Germinal center (tissue), 1 donor: ENCODE measurements around the gene ZNF536.
"Not testable (repeated sequence)": the region's sequence is repeated elsewhere in the genome, so short reads cannot be mapped to it uniquely, and the experiment has no call there.

Experiments used
- DNase-seq: peaks from one replicate; pipeline ENCODE4 v3.0.0; 2012; ENCODE audit warnings: mixed read lengths, low spot score

Gene ZNF536

GRCh38 chr19:30482956-30483355 is 110.8 kb downstream of the ZNF536 start:
- no peak for DNase-seq

- not testable (repeated sequence) for DNase-seq
Observed at GRCh38 chr19:30486250-30486649, 114.1 kb downstream of the ZNF536 start.

- DNase-seq: no peak
Observed at GRCh38 chr19:30487178-30487577, 115.0 kb downstream of the ZNF536 start.

- DNase-seq: no peak
Observed at GRCh38 chr19:30488191-30488590, 116.0 kb downstream of the ZNF536 start.

- no peak for DNase-seq
Observed at GRCh38 chr19:30490760-30491159, 118.6 kb downstream of the ZNF536 start.

- no peak for DNase-seq
Observed at GRCh38 chr19:30492586-30493270, 120.5 kb downstream of the ZNF536 start.

- no peak for DNase-seq
Observed at GRCh38 chr19:30497034-30497433, 124.8 kb downstream of the ZNF536 start.

- not testable (repeated sequence) for DNase-seq
Observed at GRCh38 chr19:30498085-30498484, 125.9 kb downstream of the ZNF536 start.

GRCh38 chr19:30498707-30499106 is 126.5 kb downstream of the ZNF536 start:
- no peak for DNase-seq

GRCh38 chr19:30504272-30504671 is 132.1 kb downstream of the ZNF536 start:
- no peak for DNase-seq

- no peak for DNase-seq
Observed at GRCh38 chr19:30512176-30513081, 140.2 kb downstream of the ZNF536 start.

GRCh38 chr19:30513082-30513411 is 140.9 kb downstream of the ZNF536 start:
- DNase-seq: no peak

GRCh38 chr19:30516111-30516510 is 143.9 kb downstream of the ZNF536 start:
- DNase-seq: no peak

GRCh38 chr19:30516531-30516930 is 144.3 kb downstream of the ZNF536 start:
- DNase-seq: no peak

- no peak for DNase-seq
Observed at GRCh38 chr19:30518965-30519606, 146.9 kb downstream of the ZNF536 start.

- DNase-seq: no peak
Observed at GRCh38 chr19:30519607-30520205, 147.5 kb downstream of the ZNF536 start.

- DNase-seq: no peak
Observed at GRCh38 chr19:30520735-30521479, 148.7 kb downstream of the ZNF536 start.

- DNase-seq: no peak
Observed at GRCh38 chr19:30521937-30522336, 149.8 kb downstream of the ZNF536 start.

GRCh38 chr19:30522341-30522740 is 150.2 kb downstream of the ZNF536 start:
- DNase-seq: no peak

- no peak for DNase-seq
Observed at GRCh38 chr19:30523791-30524190, 151.6 kb downstream of the ZNF536 start.

- DNase-seq: no peak
Observed at GRCh38 chr19:30525383-30525782, 153.2 kb downstream of the ZNF536 start.

- no peak for DNase-seq
Observed at GRCh38 chr19:30528919-30529318, 156.7 kb downstream of the ZNF536 start.
